Stimulated activated CD4-positive, alpha-beta T cell treated with anti-CD3 and anti-CD28 coated beads, TNF-alpha, amount 100 ng/mL, for 48 hours (primary cell): ENCODE data around the gene IFNAR2.

Source experiments
- DNase-seq, 3 donors: peaks; one replicate each; pipeline ENCODE4 v3.0.0-alpha.2; 2020; ENCODE audit warnings: low read depth in 3 of 3

Gene IFNAR2

GRCh38 chr21:33267250-33267649, 37.5 kb downstream of the IFNAR2 start:
- no peak for DNase-seq

GRCh38 chr21:33268393-33268736, 38.6 kb downstream of the IFNAR2 start:
- DNase-seq = no peak

- DNase-seq = peak in 1 of 3 donors; percentile 26
These were observed 39.2 kb downstream of the IFNAR2 start for GRCh38 chr21:33268737-33269441.

GRCh38 chr21:33270986-33271385, 41.2 kb downstream of the IFNAR2 start:
- DNase-seq = no peak

GRCh38 chr21:33273044-33273443, 43.3 kb downstream of the IFNAR2 start:
- no peak for DNase-seq

- no peak for DNase-seq
These were observed 49.0 kb downstream of the IFNAR2 start for GRCh38 chr21:33278721-33279120.

- DNase-seq = no peak
These were observed 49.6 kb downstream of the IFNAR2 start for GRCh38 chr21:33279330-33279820.
